GM12878 (cell line): ENCODE measurements around the gene GTPBP10. TPM values are rescaled to one million over a fixed set of nuclear protein-coding genes. Genes with fewer than 3 reads are reported as not detected.

Source experiments
- ATAC-seq: fragments of 200-7000 bp; cut with Tn5 transposase; 3 replicates; pipeline ENCODE4 v1.9.1; 2020; ENCODE audit warnings: mild to moderate bottlenecking, moderate library complexity
- BruUV-seq: library from RNA; stranded (reverse); fragments of 400-500 nt; replicated peaks from 2 replicates; lab custom pipeline; 2021; lab: Mats Ljungman, UMichigan
- CTCF ChIA-PET: fragments of 300-600 bp; sonication (Branson Sonifier 250); formaldehyde crosslinking; extraction: SDS; loops from one replicate; lab custom pipeline; 2021; ENCODE audit warnings: inconsistent platforms; lab: Yijun Ruan, JAX
- POLR2A ChIA-PET: fragments of 350-600 bp; formaldehyde crosslinking; extraction: SDS; loops from one replicate; lab custom pipeline; 2021; ENCODE audit warnings: inconsistent platforms; lab: Charles Lee
- RAD21 ChIA-PET: fragments of 300-600 bp; sonication (Branson Sonifier 250); formaldehyde crosslinking; loops from one replicate; lab custom pipeline; 2023; ENCODE audit warnings: antibody characterized with exemption; ENCODE audit not compliant: unreplicated experiment; lab: Charles Lee
- SMC1A ChIA-PET: fragments of 300-600 bp; sonication (Branson Sonifier 250); formaldehyde crosslinking; loops from one replicate; lab custom pipeline; 2023; ENCODE audit not compliant: unreplicated experiment, uncharacterized antibody; lab: Charles Lee
- DNase-seq: peaks from one replicate; pipeline ENCODE4 v3.0.0-alpha.2; 2011; ENCODE audit warnings: low read depth, low spot score
- FAIRE-seq: peaks from 3 replicates; lab custom pipeline; 2011; peaks lifted over from hg19 to GRCh38; lab: Jason Lieb, UNC
- H2AFZ ChIP-seq: 2 replicates; pipeline ENCODE4 v1.6.0; 2011; ENCODE audit warnings: low read depth, low read length, control low read depth; ENCODE audit not compliant: control insufficient read depth
- H3K27ac ChIP-seq: 2 replicates; pipeline ENCODE4 v1.5.1; 2011; ENCODE audit warnings: control low read depth; ENCODE audit not compliant: control insufficient read depth, insufficient read depth
- H3K27me3 ChIP-seq, 2 experiments: replicated peaks in 1 of 2; 2 replicates each; pipeline versions ENCODE4 v1.6.0 to v1.6.1; 2011; ENCODE audit warnings: low read length in 1 of 2; ENCODE audit not compliant: control insufficient read depth in 2 of 2, insufficient read depth in 2 of 2
- H3K36me3 ChIP-seq, 2 experiments: 2 replicates each; pipeline ENCODE4 v1.5.1; 2011; ENCODE audit warnings: low read length in 1 of 2; ENCODE audit not compliant: control insufficient read depth in 2 of 2, insufficient read depth in 2 of 2
- H3K4me1 ChIP-seq: 2 replicates; pipeline ENCODE4 v1.6.1; 2011; ENCODE audit warnings: mild to moderate bottlenecking, low read length, moderate library complexity, mixed read lengths; ENCODE audit not compliant: control insufficient read depth, insufficient read depth
- H3K4me2 ChIP-seq: 2 replicates; pipeline ENCODE4 v1.6.0; 2011; ENCODE audit warnings: control low read depth; ENCODE audit not compliant: control insufficient read depth, insufficient read depth
- H3K4me3 ChIP-seq: fragments of 200-600 bp; sonication (generic); 2 replicates; pipeline ENCODE4 v1.5.1; 2016
- H3K79me2 ChIP-seq: 2 replicates; pipeline ENCODE4 v1.6.0; 2011; ENCODE audit warnings: low read length; ENCODE audit not compliant: control insufficient read depth, insufficient read depth
- H3K9ac ChIP-seq: 2 replicates; pipeline ENCODE4 v1.8.0; 2011; ENCODE audit warnings: low read length, control low read depth, mixed read lengths; ENCODE audit not compliant: control insufficient read depth, insufficient read depth
- H3K9me3 ChIP-seq: replicated peaks from 3 replicates; pipeline ENCODE4 v1.5.1; 2011; ENCODE audit warnings: mild to moderate bottlenecking, low read length; ENCODE audit not compliant: control insufficient read depth, insufficient read depth
- H4K20me1 ChIP-seq: 2 replicates; pipeline ENCODE4 v1.6.0; 2011; ENCODE audit not compliant: control insufficient read depth, insufficient read depth
- HSF1 ChIP-seq: fragments of 150-350 bp; IDR thresholded peaks from 2 replicates; pipeline ENCODE4 v1.6.1; 2014; ENCODE audit warnings: mild to moderate bottlenecking, low read depth, low read length
- KDM1A ChIP-seq: fragments of 200-600 bp; sonication (generic); IDR thresholded peaks from 2 replicates; pipeline ENCODE4 v1.6.1; 2016; ENCODE audit warnings: borderline replicate concordance
- MEF2A ChIP-seq: IDR thresholded peaks from 2 replicates; pipeline ENCODE4 v1.6.1; 2011; ENCODE audit warnings: low read depth, mild to moderate bottlenecking, low read length, moderate library complexity; ENCODE audit not compliant: insufficient read depth
- NR2C2 ChIP-seq: IDR thresholded peaks from 2 replicates; pipeline ENCODE4 v1.6.1; 2011; ENCODE audit warnings: borderline replicate concordance, low read depth; ENCODE audit not compliant: control insufficient read depth, insufficient read length
- NRF1 ChIP-seq: conservative IDR thresholded peaks from 2 replicates; pipeline ENCODE4 v1.6.1; 2011; ENCODE audit warnings: mild to moderate bottlenecking, low read depth, low read length, improper control_type of control experiment
- STAT3 ChIP-seq: IDR thresholded peaks from 2 replicates; pipeline ENCODE4 v1.6.1; 2011; ENCODE audit warnings: low read depth, low read length, improper control_type of control experiment
- TCF7 ChIP-seq: IDR thresholded peaks from 2 replicates; pipeline ENCODE4 v1.6.1; 2014; ENCODE audit warnings: antibody characterized with exemption, borderline replicate concordance
- in situ Hi-C: fragments of 300-500 bp; cut with MboI; formaldehyde crosslinking; loops from 9 replicates; pipeline ENCODE4 v1.14.3; 2018; ENCODE audit warnings: mixed read lengths
- intact Hi-C: fragments of 100-400 bp; cut with micrococcal nuclease; formaldehyde crosslinking; loops from one replicate; pipeline ENCODE4 v1.14.2; 2022; ENCODE audit not compliant: unreplicated experiment
- polyA plus RNA-seq, 11 experiments: library from polyadenylated mRNA; depleted of rRNA in 4 of 11; unstranded in 6 of 11; stranded (reverse) in 5 of 11; fragments of >200 nt; fragmentation: Nextera tagmentation in 4 of 11; fragmentation: Illumina TruSeq in 1 of 11; extraction: Ambion mirVana in 4 of 11; extraction: Trizol in 1 of 11; gene quantifications; 1 replicate in 1 of 11; 2 replicates in 10 of 11; pipeline versions ENCODE4 v1.2.1 to v1.2.3, GENCODE V29; 2011 to 2016; ENCODE audit warnings: inconsistent platforms in 2 of 11, missing spikeins in 2 of 11, low read depth in 1 of 11
- total RNA-seq, 4 experiments: library from RNA; depleted of rRNA in 3 of 4; stranded (reverse); fragments of >200 nt in 3 of 4; fragmentation: Illumina TruSeq in 1 of 4; extraction: Trizol in 1 of 4; gene quantifications; 2 replicates each; pipeline versions ENCODE4 v1.2.1 to v1.2.3, GENCODE V29; 2013 to 2021
- TF ChIP-seq, protein P1 (sequence below): fragments of 450-650 bp; IDR thresholded peaks from 2 replicates; pipeline ENCODE4 v1.6.1; 2016; ENCODE audit warnings: mild to moderate bottlenecking

GTPBP10 gene
- total and polyA plus RNA-seq, 10 of the 15 experiments (the other 5 are each of a cell fraction or from before 2014, with no cell fraction given): 10.1 to 41.0 (median 33.0) TPM

GRCh38 chr7:90351987-90352386, 5.5 kb downstream of the GTPBP10 start:
- Histone ChIP-seq H3K79me2 (peaks cover 24% of the 10 kb centered on the region), H3K27me3 (no peaks in the 10 kb centered on the region), H3K9me3 (peaks cover 1% of the 10 kb centered on the region), H2AFZ (no peak overlapping the region), H3K36me3 (peaks cover 0 to 9% of the 10 kb centered on the region in 2 experiments), H4K20me1 (no peaks in the 10 kb centered on the region), H3K4me1 (peaks cover 6% of the 10 kb centered on the region; the same call in 1 of the 2 replicates), H3K27ac (no peak overlapping the region), H3K9ac (no peak overlapping the region), H3K4me3 (no peak overlapping the region), H3K4me2 (no peak overlapping the region)
- SMC1A ChIA-PET: interaction anchor here (0.6 to 1.2 kb wide), 4 partner anchors 21 to 855 kb away, joined by 3 to 4 read pairs (median 4); no protein-coding TSS in a partner anchor
- ATAC-seq (no peak), FAIRE-seq (peak; percentile 41), DNase-seq (no peak)
- RAD21 ChIA-PET: interaction anchor here (0.7 kb wide), 1 partner anchor 77 kb away, joined by 3 read pairs; no protein-coding TSS in a partner anchor
- BruUV-seq: no TSS peak
- CTCF ChIA-PET: no interaction called here
- POLR2A ChIA-PET: interaction anchor here (0.6 to 0.9 kb wide), 3 partner anchors 12 to 255 kb away, joined by 3 to 4 read pairs (median 3); no protein-coding TSS in a partner anchor
- in situ Hi-C loops (no loop called here), intact Hi-C loops (no loop called here)
- TF ChIP-seq NR2C2: no peak
- no peak for TF ChIP-seq HSF1
- TF ChIP-seq, protein P1, sequence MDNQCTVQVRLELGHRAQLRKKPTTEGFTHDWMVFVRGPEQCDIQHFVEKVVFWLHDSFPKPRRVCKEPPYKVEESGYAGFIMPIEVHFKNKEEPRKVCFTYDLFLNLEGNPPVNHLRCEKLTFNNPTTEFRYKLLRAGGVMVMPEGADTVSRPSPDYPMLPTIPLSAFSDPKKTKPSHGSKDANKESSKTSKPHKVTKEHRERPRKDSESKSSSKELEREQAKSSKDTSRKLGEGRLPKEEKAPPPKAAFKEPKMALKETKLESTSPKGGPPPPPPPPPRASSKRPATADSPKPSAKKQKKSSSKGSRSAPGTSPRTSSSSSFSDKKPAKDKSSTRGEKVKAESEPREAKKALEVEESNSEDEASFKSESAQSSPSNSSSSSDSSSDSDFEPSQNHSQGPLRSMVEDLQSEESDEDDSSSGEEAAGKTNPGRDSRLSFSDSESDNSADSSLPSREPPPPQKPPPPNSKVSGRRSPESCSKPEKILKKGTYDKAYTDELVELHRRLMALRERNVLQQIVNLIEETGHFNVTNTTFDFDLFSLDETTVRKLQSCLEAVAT: no peak
- TF ChIP-seq MEF2A: no peak
- no peak for TF ChIP-seq TCF7
- TF ChIP-seq KDM1A: no peak
- TF ChIP-seq STAT3: no peak
- TF ChIP-seq NRF1: no peak
